Neural progenitor cell (in vitro differentiated cells): ENCODE measurements around the gene NEGR1. TPM values are rescaled to one million over a fixed set of nuclear protein-coding genes. Genes with fewer than 3 reads are reported as not detected.

ENCODE experiments used
- DNase-seq: peaks from one replicate; pipeline ENCODE4 v3.0.0-alpha.2; 2016; ENCODE audit warnings: low spot score
- H2AFZ ChIP-seq: fragments of 200-600 bp; sonication (generic); replicated peaks from 2 replicates; pipeline ENCODE4 v1.6.1; 2016; ENCODE audit warnings: antibody characterized with exemption
- H3F3A ChIP-seq: fragments of 200-600 bp; sonication (generic); 2 replicates; pipeline ENCODE4 v1.6.1; 2016; ENCODE audit warnings: antibody characterized with exemption, low read depth
- H3K27ac ChIP-seq: fragments of 200-600 bp; sonication (generic); 2 replicates; pipeline ENCODE4 v1.5.1; 2016; ENCODE audit warnings: mild to moderate bottlenecking
- H3K27me3 ChIP-seq: fragments of 200-600 bp; sonication (generic); 2 replicates; pipeline ENCODE4 v1.6.1; 2016; ENCODE audit warnings: mild to moderate bottlenecking, moderate library complexity
- H3K36me3 ChIP-seq: fragments of 200-600 bp; sonication (generic); 2 replicates; pipeline ENCODE4 v1.5.1; 2016
- H3K4me1 ChIP-seq: fragments of 200-600 bp; sonication (generic); 2 replicates; pipeline ENCODE4 v1.6.1; 2016; ENCODE audit warnings: mixed run types
- H3K4me2 ChIP-seq: fragments of 200-600 bp; sonication (generic); 2 replicates; pipeline ENCODE4 v1.6.1; 2016
- H3K4me3 ChIP-seq: fragments of 200-600 bp; sonication (generic); 2 replicates; pipeline ENCODE4 v1.5.1; 2016
- H3K79me2 ChIP-seq: fragments of 200-600 bp; sonication (generic); 2 replicates; pipeline ENCODE4 v1.6.1; 2016; ENCODE audit warnings: low read depth
- H3K9ac ChIP-seq: fragments of 200-600 bp; sonication (generic); 2 replicates; pipeline ENCODE4 v1.6.1; 2016
- H3K9me3 ChIP-seq: fragments of 200-600 bp; sonication (generic); 2 replicates; pipeline ENCODE4 v1.5.1; 2016; ENCODE audit warnings: low read depth
- H4K20me1 ChIP-seq: fragments of 200-600 bp; sonication (generic); 2 replicates; pipeline ENCODE4 v1.6.1; 2016; ENCODE audit warnings: low read depth
- H3K27ac Mint-ChIP-seq: 3 replicates; pipeline ENCODE4 v1.8.0; 2021; ENCODE audit warnings: mixed read lengths
- H3K27me3 Mint-ChIP-seq: 2 replicates; pipeline ENCODE4 v1.8.0; 2022; ENCODE audit warnings: low read depth, mild to moderate bottlenecking, inconsistent platforms, moderate library complexity, mixed read lengths; ENCODE audit not compliant: insufficient read depth
- H3K36me3 Mint-ChIP-seq: 3 replicates; pipeline ENCODE4 v1.8.0; 2021; ENCODE audit warnings: mixed read lengths
- H3K4me1 Mint-ChIP-seq: 3 replicates; pipeline ENCODE4 v1.8.0; 2021; ENCODE audit warnings: mixed read lengths
- H3K4me3 Mint-ChIP-seq: 3 replicates; pipeline ENCODE4 v1.8.0; 2021; ENCODE audit warnings: mild to moderate bottlenecking, moderate library complexity, mixed read lengths
- H3K9me3 Mint-ChIP-seq: 3 replicates; pipeline ENCODE4 v1.8.0; 2020; ENCODE audit warnings: mixed read lengths
- EZH2 ChIP-seq: fragments of 200-600 bp; sonication (generic); IDR thresholded peaks from 2 replicates; pipeline ENCODE4 v1.6.1; 2017; ENCODE audit warnings: antibody characterized with exemption, mild to moderate bottlenecking, moderate library complexity
- EZH2phosphoT487 ChIP-seq: fragments of 200-600 bp; sonication (generic); IDR thresholded peaks from 2 replicates; pipeline ENCODE4 v1.6.1; 2017; ENCODE audit warnings: antibody characterized with exemption
- total RNA-seq: library from RNA; depleted of rRNA; stranded (reverse); fragments of >200 nt; gene quantifications from 2 replicates; pipeline ENCODE4 v1.2.3, GENCODE V29; 2015; ENCODE audit warnings: low replicate concordance
- TF ChIP-seq, protein P1 (sequence below): fragments of 200-600 bp; sonication (generic); IDR thresholded peaks from 2 replicates; pipeline ENCODE4 v1.5.1; 2017; ENCODE audit warnings: antibody characterized with exemption, mild to moderate bottlenecking

The NEGR1 gene
- total RNA-seq, 1 donor from 2014 or later: 0.62 TPM

DNA sequence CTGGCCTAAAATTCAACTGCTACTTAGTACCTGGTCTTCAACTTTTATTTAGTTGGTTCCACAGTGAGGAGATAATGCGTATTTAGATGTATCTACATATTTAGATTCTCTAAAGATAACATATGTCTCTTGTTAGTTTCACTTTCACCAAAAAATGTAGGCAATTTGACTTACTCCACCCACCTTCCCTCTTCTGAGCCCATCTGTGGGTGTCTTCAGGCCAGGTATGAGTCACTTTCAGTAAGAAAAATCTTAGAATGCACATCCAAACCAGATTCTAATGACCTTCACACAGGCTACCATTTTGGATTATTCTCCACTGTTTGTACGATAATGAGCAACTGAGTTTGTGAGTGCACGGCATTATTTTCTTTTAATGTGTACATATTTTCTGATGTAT is 501.7 kb downstream of the NEGR1 start:
- no peaks in the 10 kb centered on the region for H3K4me1 Mint-ChIP-seq
- H3K36me3 Mint-ChIP-seq: no peaks in the 10 kb centered on the region
- Histone ChIP-seq H3K27ac (no peak overlapping the region), H3K27me3 (no peaks in the 10 kb centered on the region), H3K9me3 (no peaks in the 10 kb centered on the region), H3K4me2 (no peak overlapping the region), H3K36me3 (no peaks in the 10 kb centered on the region), H4K20me1 (no peaks in the 10 kb centered on the region), H3K79me2 (no peaks in the 10 kb centered on the region), H3K4me1 (no peaks in the 10 kb centered on the region), H3K9ac (no peak overlapping the region), H2AFZ (no peak overlapping the region), H3K4me3 (no peak overlapping the region), H3F3A (no peaks in the 10 kb centered on the region)
- no peak overlapping the region for H3K27ac Mint-ChIP-seq
- H3K9me3 Mint-ChIP-seq: no peaks in the 10 kb centered on the region
- DNase-seq: no peak
- no peak overlapping the region for H3K4me3 Mint-ChIP-seq
- H3K27me3 Mint-ChIP-seq: no peaks in the 10 kb centered on the region
- TF ChIP-seq, protein P1, sequence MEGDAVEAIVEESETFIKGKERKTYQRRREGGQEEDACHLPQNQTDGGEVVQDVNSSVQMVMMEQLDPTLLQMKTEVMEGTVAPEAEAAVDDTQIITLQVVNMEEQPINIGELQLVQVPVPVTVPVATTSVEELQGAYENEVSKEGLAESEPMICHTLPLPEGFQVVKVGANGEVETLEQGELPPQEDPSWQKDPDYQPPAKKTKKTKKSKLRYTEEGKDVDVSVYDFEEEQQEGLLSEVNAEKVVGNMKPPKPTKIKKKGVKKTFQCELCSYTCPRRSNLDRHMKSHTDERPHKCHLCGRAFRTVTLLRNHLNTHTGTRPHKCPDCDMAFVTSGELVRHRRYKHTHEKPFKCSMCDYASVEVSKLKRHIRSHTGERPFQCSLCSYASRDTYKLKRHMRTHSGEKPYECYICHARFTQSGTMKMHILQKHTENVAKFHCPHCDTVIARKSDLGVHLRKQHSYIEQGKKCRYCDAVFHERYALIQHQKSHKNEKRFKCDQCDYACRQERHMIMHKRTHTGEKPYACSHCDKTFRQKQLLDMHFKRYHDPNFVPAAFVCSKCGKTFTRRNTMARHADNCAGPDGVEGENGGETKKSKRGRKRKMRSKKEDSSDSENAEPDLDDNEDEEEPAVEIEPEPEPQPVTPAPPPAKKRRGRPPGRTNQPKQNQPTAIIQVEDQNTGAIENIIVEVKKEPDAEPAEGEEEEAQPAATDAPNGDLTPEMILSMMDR: no peak
- TF ChIP-seq EZH2: no peak
- TF ChIP-seq EZH2phosphoT487: no peak

DNA sequence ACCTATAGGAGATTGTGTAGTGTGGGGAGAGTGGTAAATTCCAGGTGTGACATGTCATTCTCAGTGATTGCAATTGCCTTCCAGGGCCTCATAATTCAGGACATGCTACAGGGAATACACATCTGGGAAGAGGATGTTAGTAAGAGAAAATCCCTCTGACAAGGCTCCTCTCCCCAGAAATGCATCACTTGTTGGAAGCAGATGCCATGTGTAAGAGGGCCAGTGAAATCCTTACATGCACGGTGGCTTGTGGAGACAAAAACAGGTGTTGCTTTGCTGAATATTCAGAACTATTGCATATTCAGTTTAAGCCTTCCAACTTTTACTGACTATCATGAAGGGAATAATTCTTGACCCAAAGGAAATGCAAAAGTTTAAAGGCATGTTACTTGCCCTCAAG is 503.4 kb downstream of the NEGR1 start:
- no peaks in the 10 kb centered on the region for H3F3A ChIP-seq
- H3K9me3 ChIP-seq: no peaks in the 10 kb centered on the region
- H3K36me3 Mint-ChIP-seq: no peaks in the 10 kb centered on the region
- no peaks in the 10 kb centered on the region for H3K27me3 ChIP-seq
- H3K9ac ChIP-seq: no peak overlapping the region
- H3K4me3 ChIP-seq: no peak overlapping the region
- TF ChIP-seq EZH2phosphoT487 (no peak), EZH2 (no peak)
- TF ChIP-seq, protein P1: no peak
- H3K4me3 Mint-ChIP-seq: no peak overlapping the region
- no peaks in the 10 kb centered on the region for H3K4me1 Mint-ChIP-seq
- H3K4me2 ChIP-seq: no peak overlapping the region
- H3K27ac Mint-ChIP-seq: no peak overlapping the region
- no peak overlapping the region for H3K27ac ChIP-seq
- no peaks in the 10 kb centered on the region for H3K27me3 Mint-ChIP-seq
- H3K4me1 ChIP-seq: no peaks in the 10 kb centered on the region
- DNase-seq: no peak
- H2AFZ ChIP-seq: no peak overlapping the region
- no peaks in the 10 kb centered on the region for H3K79me2 ChIP-seq
- H3K36me3 ChIP-seq: no peaks in the 10 kb centered on the region
- H4K20me1 ChIP-seq: no peaks in the 10 kb centered on the region
- no peaks in the 10 kb centered on the region for H3K9me3 Mint-ChIP-seq

DNA sequence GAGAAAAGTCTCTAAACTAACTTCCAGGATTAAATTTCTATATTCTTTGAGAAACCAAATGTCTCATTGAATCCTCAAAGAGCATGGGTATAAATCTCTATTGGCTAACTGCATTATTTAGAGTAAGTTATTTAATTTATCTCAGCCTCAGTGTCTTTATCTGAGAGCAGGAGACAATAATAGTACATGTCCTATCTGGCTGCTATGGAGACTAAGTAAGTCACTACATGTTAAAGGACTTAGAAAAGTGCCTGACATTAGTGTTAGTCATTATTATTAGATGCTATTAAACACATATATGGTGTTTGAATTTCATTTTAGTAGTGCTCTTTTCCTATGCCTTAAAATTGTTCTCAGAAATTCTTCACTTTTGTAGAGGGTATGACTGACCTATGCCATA is 505.2 kb downstream of the NEGR1 start:
- H3K9me3 Mint-ChIP-seq: no peaks in the 10 kb centered on the region

More for the DNA sequence above, 505.2 kb downstream of the NEGR1 start:
- Histone ChIP-seq H3K4me1 (no peaks in the 10 kb centered on the region), H3K79me2 (no peaks in the 10 kb centered on the region), H4K20me1 (no peaks in the 10 kb centered on the region), H3K9ac (no peak overlapping the region), H3F3A (no peaks in the 10 kb centered on the region), H3K27ac (no peak overlapping the region), H2AFZ (no peak overlapping the region), H3K4me2 (no peak overlapping the region), H3K9me3 (no peaks in the 10 kb centered on the region), H3K4me3 (no peak overlapping the region), H3K36me3 (no peaks in the 10 kb centered on the region), H3K27me3 (no peaks in the 10 kb centered on the region)
- H3K36me3 Mint-ChIP-seq: no peaks in the 10 kb centered on the region
- H3K4me3 Mint-ChIP-seq: no peak overlapping the region
- H3K27ac Mint-ChIP-seq: no peak overlapping the region
- no peak for DNase-seq
- H3K4me1 Mint-ChIP-seq: no peaks in the 10 kb centered on the region
- TF ChIP-seq, protein P1: no peak
- TF ChIP-seq EZH2phosphoT487 (no peak), EZH2 (no peak)
- no peaks in the 10 kb centered on the region for H3K27me3 Mint-ChIP-seq
